Glomerular endothelial cell (primary cell): Measurements from ENCODE around the gene RSRP1. TPM values are rescaled to one million over a fixed set of nuclear protein-coding genes. Genes with fewer than 3 reads are reported as not detected.
"Not testable (repeated sequence)": the region's sequence is repeated elsewhere in the genome, so short reads cannot be mapped to it uniquely, and the experiment has no call there.

ENCODE experiments used
- DNase-seq: peaks from one replicate; pipeline ENCODE4 v3.0.0-alpha.2; 2011; ENCODE audit warnings: low read depth, low spot score; ENCODE audit errors: extremely low read depth
- total RNA-seq: library from RNA; depleted of rRNA; stranded (reverse); fragments of >200 nt; gene quantifications from 2 replicates; pipeline ENCODE4 v1.2.3, GENCODE V29; 2015

RSRP1 gene, protein sequence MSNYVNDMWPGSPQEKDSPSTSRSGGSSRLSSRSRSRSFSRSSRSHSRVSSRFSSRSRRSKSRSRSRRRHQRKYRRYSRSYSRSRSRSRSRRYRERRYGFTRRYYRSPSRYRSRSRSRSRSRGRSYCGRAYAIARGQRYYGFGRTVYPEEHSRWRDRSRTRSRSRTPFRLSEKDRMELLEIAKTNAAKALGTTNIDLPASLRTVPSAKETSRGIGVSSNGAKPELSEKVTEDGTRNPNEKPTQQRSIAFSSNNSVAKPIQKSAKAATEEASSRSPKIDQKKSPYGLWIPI
- total RNA-seq, result 67.5 and 102 TPM in 2 replicates

DNA sequence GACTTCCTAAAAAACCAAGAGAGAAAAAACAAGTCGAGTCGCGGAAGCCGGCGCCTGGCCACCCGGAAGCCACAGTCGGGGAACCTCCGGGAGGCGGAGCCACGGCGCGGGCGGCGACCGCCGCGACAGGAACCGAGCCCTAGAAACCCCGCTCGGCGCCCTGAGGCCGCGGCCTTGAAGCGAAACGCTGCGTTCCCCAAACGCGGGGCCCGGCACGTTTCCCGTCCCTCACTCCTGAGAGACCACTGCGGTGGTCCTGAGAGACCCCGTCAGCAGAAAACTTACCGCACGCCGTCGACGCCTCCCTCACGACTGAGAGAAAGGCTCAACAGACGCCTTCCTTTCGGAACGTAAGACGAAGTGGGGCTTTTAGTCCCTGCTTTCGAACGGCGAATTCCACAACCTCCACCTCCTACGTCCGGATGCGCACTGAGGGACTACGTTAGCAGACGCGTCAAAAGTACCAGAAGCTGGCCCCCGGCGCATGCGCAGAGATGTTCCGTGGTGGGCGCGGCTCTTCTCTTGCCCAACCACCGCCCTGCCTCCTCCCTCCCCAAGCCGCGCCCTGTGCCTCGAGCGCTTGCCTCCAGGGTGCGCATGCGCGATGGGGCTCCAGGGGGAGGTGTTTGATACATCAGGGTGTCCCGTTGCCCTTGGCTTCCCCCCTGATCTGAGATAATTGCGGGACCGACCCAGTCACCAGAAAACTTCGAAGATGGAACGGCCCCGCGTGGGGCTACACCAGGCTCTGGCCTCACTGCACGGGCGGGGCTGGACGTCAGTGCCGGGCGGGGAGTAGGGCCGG lies at the start of gene RSRP1:
Gene RSRP1 (minus strand): TSS at position 431 of the 805 bp plus-strand sequence. CDS start 491 bp downstream, outside the sequence.
- peak; percentile 70 for DNase-seq

DNA sequence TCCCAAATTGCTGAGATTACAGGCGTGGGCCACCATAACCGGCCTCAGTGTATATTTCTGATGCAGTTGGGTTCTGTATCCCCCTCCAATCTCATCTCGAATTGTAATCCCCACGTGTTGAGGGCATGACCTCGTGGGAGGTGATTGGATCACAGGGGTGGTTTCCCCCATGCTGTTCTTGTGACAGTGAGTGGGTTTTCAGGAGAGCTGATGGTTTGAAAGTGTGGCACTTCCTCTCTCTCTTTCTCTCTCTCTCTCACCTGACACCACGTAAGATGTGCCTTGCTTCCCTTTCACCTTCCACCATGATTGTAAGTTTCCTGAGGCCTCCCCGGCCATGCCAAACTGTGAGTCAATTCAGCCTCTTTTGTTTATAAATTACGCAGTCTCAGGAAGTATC lies 49.2 kb upstream of the RSRP1 start:
- not testable (repeated sequence) for DNase-seq

DNA sequence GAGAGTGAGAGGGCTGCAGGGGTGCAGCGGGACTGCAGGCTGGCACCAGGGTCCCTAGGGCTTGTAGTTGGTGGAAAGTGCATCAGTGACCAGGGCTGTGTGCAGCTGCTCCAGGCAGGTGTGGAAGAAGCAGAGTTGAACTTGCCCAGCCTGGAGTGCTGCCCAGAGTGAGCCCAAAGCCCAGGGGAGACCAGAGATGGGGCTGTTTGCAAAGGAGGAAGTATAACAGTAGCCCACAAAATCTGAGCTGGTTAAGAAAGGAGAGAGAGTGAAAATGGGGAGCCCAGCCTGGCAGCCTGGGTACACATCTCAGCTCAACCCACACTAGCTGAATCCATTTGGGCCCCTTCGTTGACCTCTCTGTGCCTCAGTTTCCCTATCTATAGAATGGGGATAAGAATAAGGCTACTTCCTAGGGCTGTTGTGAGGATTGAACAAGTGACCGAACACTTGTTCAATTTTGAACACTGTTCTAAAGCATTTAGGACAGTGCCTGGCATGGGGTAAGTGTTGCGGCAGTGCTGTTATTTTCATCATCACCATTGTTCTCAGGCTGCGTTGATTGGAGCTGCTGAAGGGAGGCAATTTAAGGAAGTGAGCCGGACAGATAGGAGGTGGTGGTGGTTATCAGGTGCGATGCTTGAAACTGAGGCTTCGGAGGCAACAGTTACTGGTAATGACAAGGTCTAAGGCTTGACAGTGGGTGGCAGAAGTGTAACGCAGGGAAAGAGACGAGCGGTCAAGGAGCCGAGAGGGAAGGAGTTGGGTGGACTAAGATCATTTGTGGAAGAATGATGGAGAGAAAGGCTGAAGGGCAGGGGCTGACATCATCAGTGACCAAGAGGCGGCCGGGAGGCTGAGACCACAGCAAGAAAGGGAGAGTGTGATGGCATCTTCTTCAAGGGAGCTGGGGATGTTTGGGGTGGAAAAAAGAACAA lies 47.9 kb upstream of the RSRP1 start:
- not testable (repeated sequence) for DNase-seq

DNA sequence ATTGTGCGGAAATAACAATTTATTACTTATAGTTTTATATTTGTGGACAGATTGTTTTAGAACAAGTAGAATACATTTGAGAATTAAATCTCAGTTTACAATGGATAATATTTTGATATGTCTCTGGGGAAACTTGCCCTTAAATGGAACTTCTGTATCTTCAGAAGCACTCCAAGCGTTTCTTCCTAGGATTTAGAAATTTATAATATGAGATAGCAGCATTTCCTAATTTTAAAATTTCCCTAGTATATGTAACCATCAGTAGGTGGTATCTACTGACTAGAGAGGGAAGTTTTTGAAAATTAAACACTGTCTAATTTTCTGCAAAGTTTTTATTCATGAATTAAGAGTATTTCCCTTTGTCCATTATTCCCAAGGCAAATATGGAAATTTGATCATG lies 46.2 kb upstream of the RSRP1 start:
- not testable (repeated sequence) for DNase-seq

DNA sequence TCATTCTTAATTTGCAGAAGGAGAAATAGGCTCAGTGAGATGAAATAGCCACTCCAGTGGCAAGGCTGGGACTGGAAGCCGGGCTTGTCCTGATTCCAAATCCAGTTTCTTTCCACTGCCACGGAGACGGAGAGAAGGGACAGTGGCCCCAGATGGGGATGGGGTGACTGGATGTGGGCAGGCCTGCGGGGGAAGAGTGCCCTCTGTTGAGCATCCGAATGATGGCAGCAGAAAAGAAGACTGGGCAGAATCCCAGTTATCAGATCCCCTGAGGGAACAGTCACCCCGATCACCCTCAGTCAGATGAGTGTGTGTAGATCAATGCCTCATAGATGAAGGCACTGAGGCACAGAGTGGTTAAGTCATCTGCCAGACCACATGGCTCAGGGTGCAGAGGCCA lies 42.8 kb upstream of the RSRP1 start:
- not testable (repeated sequence) for DNase-seq

DNA sequence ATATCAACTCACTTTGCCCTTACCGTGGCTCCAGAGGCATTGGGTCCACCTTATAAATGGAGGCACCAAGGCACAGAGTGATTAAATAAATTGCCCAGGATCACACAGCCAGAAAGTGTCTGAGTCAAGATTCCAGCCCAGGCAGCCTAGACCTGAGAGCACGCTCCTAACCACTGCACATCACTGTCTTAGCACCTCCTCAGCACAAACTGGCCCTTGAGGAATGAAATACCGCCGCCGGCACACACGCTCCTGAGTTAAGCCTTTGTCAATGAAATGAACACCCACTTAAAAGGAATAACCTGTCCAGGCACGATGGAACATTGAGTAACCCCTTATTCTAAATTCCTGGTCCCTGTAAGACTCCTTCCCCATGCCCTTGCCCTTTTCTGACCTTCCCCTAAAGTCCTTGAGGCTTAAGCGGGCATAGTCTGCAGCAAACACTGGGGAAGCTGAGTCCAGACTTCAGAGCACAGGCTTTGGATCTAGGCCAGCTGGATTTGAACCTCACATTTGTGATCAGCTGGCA lies 41.4 kb upstream of the RSRP1 start:
- DNase-seq, result not testable (repeated sequence)

DNA sequence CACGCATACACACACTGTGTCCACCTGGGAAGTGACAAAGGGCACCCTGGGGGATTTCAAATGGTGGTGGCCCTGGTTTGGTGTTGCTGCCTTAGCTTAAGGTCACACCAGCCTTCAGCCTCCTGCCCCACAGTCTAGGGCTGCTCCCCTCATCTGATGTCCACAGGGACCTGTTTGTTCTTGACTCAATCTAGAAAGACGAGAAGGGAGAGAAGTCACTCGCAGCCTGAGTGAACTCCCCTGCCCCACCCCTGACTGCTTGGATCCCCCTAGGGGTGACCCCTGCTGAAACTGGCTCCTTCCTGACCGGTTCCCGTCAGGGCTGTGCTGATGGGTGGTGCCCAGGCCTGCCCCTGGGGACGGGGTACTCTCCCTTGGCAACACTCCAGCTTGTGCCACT lies 39.9 kb upstream of the RSRP1 start:
- DNase-seq, result not testable (repeated sequence)

DNA sequence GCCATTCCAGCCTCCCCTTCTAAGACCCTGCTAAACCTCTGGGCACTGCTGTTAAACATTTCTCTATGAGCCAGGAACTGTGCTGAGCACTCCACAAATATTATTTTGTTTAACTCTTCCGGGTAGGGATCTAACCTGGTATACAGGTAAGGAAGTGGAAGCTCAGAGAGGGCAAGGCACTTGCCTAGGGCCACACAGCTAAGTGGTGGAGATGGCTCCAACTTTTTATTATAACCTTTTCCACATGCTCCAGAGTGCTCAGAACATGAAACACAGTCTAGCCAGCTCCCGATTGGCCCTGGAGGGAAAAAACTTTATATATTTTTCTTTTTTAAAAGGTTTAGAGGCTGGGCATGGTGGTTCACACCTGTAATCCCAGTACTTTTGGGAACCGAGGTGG lies 38.6 kb upstream of the RSRP1 start:
- not testable (repeated sequence) for DNase-seq

DNA sequence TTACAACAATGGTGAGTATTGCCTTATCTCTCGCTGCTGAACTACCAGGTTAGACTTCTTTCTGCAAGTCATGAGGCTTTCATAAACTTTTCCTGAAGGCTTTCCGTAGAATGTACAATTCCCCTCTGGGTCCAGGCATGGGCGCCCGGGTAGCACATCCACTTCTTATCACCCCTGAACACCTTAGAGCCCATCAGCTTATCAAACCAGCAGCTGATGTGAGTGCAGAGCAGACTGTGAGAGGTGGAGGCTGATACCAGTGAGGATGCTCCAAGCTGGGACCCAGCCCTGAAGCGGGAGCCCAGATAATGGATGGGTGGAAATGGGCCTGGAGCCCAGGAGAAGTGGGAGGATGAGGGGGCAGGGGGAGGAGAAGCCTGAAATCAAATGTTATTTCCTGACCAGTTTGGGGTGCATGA lies 32.4 kb upstream of the RSRP1 start:
- DNase-seq, result not testable (repeated sequence)

DNA sequence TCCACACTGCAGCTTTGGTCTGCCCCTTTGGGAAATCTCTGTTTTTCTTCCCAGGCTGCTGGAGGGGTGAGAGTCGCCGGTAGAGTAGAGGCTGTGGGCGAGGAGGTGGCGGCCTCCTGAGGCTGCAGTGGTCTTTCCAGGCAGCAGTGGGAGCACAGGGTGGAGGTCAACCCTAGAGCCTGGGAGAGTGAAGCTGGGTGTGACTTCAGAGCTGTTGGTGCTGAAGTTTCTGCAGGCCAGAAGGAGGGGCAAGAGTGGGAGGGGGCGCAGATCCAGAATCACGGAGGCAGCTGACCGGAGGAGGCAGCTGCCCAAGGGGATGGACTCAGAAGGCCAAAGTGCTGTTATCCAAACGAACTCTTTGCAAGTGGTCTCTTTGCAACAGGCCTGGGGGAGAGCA lies 31.5 kb upstream of the RSRP1 start:
- DNase-seq, result not testable (repeated sequence)

DNA sequence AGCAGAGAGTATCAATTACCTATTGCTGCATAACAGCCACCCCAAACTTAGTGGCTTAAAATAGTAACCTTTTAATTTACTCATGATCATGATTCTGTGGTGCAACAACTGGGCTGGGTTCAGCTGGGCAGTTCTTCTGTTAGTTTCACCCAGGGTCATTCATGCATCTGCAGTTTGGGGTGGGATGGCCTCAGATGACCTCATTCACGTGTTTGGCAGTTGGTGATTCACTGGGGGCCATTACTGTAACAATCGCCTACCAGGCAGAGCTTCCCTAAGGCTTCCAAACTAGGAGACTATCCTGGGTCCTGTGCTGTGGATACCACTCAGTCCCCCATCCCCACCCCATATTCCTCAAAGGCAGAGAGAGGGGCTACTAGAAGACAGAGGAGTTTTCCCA lies 31.1 kb upstream of the RSRP1 start:
- not testable (repeated sequence) for DNase-seq

DNA sequence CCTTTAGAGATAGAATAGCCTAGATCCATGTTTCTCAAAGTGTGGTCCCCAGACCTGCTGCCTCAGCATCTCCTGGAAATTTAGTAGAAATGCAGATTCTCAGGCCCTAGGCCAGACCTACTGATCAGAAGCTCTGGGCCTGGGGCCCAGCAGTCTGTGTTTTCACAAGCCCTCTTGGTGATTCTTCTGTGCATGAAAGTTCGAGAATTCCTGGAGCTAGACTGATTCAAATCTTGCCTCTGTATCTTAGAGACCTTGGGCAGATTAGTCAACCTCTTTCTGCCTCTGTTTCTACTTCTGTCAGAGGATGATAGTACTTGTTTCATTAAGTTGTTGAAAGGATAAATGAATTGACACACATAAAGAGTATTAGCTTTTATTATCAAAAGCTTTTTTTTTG lies 30.0 kb upstream of the RSRP1 start:
- not testable (repeated sequence) for DNase-seq

DNA sequence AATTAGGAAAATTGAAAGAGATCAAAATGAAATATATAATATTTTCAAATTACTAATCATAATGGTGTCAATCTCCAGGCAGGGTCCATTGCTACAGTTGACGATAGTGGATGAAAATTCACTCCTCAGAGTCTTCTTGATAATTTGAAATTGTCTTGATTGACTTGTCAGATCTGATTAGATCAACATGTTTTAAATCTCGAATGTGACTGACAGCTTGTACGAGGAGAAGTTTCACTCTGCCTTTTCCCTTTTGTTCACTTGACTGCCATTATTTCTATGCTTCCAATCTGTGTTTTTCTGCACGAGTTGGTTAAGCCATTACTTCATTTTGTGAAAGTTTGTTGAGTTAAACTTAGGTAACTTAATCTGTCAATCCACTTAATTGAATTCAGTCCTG lies 28.4 kb upstream of the RSRP1 start:
- DNase-seq, result not testable (repeated sequence)

DNA sequence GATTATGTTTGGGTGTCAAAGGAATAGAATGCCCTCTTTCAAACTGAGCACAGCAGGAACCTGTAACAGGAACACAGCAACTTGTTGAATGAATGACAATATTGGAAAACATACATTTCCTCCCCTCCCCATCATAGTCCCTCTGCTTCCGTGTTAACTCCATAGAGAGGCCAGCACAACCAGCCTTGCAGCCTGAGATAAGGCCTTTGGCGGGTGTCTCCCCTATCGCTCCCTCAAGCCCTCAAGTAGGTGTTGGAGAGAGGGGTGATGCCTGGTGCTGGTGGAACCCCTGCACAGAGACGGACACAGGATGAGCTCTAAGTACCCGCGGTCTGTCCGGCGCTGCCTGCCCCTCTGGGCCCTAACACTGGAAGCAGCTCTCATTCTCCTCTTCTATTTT lies 25.0 kb upstream of the RSRP1 start, which contains the start of gene RHD:
Gene RHD (plus strand): TSS at position 272 of the 400 bp plus-strand sequence. CDS start 39 bp downstream, at position 311.
- DNase-seq, result not testable (repeated sequence)

DNA sequence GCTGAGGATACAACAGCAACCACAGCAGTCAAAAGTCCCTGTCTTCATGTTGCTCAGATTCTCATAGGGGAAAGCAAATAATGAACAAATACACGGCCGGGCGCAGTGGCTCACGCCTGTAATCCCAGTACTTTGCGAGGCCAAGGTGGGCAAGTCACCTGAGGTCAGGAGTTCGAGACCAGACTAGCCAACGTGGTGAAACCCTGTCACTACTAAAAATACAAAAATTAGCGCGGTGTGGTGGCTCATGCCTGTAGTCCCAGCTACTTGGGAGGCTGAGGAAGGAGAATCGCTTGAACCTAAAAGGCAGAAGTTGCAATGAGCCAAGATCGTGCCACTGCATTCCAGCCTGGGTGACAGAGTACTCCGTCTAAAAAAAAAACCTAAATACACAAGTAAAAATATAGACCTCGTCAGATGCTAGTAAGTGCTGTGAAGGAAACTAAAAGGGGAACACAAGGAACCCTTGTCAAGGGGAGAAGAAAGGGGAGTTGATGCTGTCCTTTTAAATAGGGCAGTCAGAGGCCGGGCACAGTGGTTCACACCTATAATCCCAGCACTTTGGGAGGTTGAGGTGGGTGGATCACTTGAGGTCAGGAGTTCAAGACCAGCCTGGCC lies 21.0 kb upstream of the RSRP1 start:
- DNase-seq, result not testable (repeated sequence)

DNA sequence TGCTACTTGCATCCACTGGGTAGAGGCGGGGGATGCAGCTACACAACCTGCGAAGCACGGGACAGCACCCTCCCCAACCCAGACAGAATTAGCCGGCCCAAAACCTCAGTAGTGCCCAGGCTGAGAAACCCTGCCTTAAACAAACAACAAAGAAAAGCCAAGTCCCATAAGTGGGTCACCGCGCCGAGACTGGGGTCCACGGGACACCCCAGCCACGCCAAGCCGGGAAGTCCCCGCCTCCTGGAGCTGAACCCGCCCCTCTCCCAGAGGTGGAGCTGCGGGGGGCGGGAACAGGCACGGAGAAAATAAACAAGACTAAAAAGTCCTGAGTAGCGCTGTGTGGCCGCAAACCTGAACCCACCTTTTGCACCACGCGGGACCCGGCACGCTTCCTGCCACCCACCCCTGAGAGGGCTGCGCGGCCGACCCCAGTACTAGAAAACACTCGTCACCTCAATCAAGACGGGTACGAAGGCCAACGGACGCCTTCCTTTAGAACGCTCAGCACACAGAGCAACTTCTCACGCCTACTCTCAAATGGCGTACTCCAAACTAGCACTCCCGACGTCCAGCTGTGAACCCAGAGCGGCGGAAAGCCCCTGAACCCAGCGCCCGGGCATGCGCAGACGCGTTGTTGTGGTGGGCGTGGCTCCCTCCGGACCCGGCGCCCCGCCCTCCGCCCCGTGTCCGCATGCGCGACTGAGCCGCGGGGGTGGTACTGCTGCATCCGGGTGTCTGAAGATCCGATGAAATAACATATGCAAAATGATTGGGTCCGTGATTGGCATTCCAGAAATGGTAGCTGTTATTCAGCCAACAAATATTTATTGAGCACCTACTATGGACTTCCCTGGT lies 20.3 kb upstream of the RSRP1 start:
- DNase-seq, result not testable (repeated sequence)

DNA sequence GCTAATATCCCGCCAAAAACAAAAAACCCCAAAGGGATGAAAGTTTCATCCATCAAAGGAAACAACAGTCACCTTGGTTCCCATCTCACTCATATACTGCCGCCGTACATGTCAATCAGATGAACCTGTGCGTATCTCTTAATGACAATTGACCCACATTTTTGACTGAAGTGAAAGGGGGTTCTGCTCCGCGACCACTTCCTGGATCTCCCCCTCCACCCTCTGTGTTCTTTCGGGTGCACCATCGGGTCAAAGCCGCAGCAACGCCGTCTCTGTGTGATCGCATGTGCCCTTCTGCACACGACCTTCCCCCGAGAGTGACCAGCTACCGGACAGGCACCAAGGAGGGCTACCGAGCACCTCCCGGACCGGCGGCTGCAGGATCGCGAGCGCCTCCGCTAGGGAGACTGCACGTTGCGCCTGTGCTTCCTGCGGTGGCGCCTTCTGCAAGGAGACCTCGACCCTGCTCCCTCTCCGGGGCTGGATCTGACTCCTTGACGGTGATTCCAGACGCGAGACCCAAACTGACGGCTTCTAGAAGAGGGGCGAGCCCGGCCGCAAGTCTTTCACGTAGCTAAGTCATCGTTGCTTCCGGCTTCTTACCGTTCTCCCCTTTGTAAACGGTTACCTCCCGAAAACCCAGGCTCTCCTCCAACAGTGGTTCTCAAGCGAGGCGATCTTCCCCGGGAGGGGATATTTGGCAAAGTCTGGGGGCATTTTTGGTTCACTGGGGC lies 19.5 kb upstream of the RSRP1 start:
- not testable (repeated sequence) for DNase-seq

DNA sequence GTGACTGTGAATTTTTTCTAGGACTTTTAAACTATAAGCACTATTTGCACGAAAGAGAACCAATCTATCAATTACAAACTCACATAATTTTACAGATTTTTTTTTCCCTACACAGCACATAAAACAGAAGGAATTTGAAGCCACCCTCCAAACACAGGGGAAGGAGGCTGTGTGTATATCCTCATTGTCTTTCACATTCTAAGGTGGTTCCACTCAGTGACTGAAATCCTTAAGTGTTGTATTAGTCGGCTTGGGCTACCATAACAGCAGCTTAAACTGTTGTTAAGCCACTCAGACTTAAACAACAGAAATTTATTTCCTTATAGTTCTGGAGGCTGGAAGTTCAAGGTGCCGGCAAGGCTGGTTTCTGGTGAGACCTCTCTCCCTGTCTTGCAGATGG lies 13.1 kb upstream of the RSRP1 start:
- DNase-seq, result not testable (repeated sequence)
